Osteocyte (in vitro differentiated cells): Measurements from ENCODE around the gene EIF2S3. TPM values are rescaled to one million over a fixed set of nuclear protein-coding genes. Genes with fewer than 3 reads are reported as not detected.

Experiments used
- DNase-seq: peaks from one replicate; pipeline ENCODE4 v3.0.0; 2021; ENCODE audit warnings: mixed read lengths; ENCODE audit not compliant: unreplicated experiment; ENCODE audit errors: extremely low spot score
- H3K27ac Mint-ChIP-seq: one replicate; pipeline ENCODE4 v1.8.0; 2021; ENCODE audit warnings: mild to moderate bottlenecking, mixed read lengths; ENCODE audit not compliant: unreplicated experiment
- H3K27me3 Mint-ChIP-seq: one replicate; pipeline ENCODE4 v1.8.0; 2021; ENCODE audit warnings: mixed read lengths; ENCODE audit not compliant: unreplicated experiment
- H3K36me3 Mint-ChIP-seq: one replicate; pipeline ENCODE4 v1.8.0; 2021; ENCODE audit warnings: mixed read lengths; ENCODE audit not compliant: unreplicated experiment
- H3K4me1 Mint-ChIP-seq: one replicate; pipeline ENCODE4 v1.8.0; 2021; ENCODE audit warnings: mixed read lengths; ENCODE audit not compliant: unreplicated experiment
- H3K4me3 Mint-ChIP-seq: one replicate; pipeline ENCODE4 v1.8.0; 2021; ENCODE audit warnings: mild to moderate bottlenecking, moderate library complexity, mixed read lengths; ENCODE audit not compliant: unreplicated experiment
- H3K9me3 Mint-ChIP-seq: one replicate; pipeline ENCODE4 v1.8.0; 2021; ENCODE audit warnings: mixed read lengths; ENCODE audit not compliant: unreplicated experiment
- CTCF ChIP-seq: fragments of 200-600 bp; sonication (generic); IDR thresholded peaks from 2 replicates; pipeline ENCODE4 v1.5.0; 2021; ENCODE audit warnings: antibody characterized with exemption, mild to moderate bottlenecking, moderate library complexity
- total RNA-seq: library from RNA; stranded (reverse); gene quantifications from 2 replicates; pipeline ENCODE4 v1.2.1, GENCODE V29; 2021

EIF2S3 gene
- total RNA-seq, 1 donor from 2014 or later = 360 TPM

DNA sequence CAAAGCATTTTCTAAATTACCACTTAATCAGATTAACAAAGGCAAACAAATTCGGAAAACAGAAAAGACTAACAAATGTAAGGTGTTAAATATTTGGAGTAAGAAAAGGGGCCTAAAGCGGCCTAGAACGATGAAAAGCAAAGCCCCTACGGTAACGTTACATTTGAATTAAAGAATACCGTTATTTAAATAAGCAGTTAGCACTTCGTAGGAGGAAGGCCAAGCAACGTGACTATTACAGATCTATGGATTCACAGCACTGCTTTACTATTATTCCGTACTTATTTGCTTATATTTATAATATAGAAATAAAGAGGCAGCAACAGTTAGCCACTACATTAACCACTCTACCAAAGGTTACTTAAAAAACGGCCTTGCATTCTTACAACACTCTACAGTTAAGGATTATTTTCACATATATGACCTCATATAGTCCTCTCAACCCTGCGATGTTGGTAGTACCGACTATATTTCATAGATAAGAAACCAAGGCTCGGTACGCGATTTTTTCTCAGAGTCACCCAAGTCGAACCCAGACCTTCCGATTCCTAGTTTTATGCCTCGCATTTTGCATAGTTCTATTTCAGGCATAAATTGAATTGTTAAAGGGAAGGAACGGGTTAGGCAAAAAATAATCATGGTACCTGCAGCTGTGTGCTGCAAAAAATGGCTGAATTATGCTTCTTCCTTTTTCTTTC is 30.6 kb upstream of the EIF2S3 start:
- no peak for TF ChIP-seq CTCF
- DNase-seq = no peak
- H3K9me3 Mint-ChIP-seq = no peaks in the 10 kb centered on the region
- H3K36me3 Mint-ChIP-seq = peaks cover 8% of the 10 kb centered on the region
- H3K4me3 Mint-ChIP-seq = peak overlapping the region; percentile 90
- no peaks in the 10 kb centered on the region for H3K27me3 Mint-ChIP-seq
- H3K27ac Mint-ChIP-seq = peak overlapping the region; percentile 88
- H3K4me1 Mint-ChIP-seq = peaks cover 45% of the 10 kb centered on the region

GRCh38 chrX:24024819-24025740 is 29.7 kb upstream of the EIF2S3 start:
- H3K9me3 Mint-ChIP-seq = no peaks in the 10 kb centered on the region

DNA sequence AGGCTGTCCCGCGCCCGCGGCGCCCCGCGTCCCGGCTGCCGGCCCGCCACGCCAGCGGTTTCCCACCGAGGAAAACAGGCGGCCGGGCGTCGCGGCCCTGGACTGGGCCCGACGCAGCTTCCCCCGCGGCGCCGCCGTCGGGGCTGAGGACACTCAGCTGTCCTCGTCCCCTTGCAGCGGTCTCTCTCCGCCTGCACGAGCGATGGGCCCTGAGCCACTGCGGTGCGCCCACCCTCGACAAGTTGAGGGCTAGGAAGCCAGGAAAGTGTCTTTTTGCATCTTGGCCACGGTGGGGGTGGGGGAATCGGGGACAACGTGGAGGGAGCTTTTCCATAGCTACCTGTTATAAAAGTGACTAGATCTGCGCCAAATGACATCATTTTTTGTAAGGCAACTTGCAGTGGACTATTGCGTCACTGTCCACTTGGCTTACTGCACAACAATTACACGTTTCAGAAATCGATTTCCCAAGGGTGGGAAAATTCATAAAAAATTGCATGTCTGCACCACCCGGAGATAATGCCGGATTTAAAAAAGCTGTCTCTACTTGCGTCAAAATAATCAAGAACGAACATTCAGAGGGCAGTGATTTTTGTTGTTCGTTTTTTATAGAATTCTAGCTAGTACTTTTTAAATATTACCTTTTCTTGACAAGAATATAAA is 28.9 kb upstream of the EIF2S3 start:
- Mint-ChIP-seq H3K9me3 (no peaks in the 10 kb centered on the region), H3K4me3 (peak overlapping the region; percentile 81), H3K36me3 (peaks cover 8% of the 10 kb centered on the region), H3K27ac (peak overlapping the region; percentile 96), H3K27me3 (no peaks in the 10 kb centered on the region), H3K4me1 (peaks cover 30% of the 10 kb centered on the region)
- no peak for DNase-seq
- no peak for TF ChIP-seq CTCF

More at GRCh38 chrX:24024819-24025740, 29.7 kb upstream of the EIF2S3 start:
- no peaks in the 10 kb centered on the region for H3K27me3 Mint-ChIP-seq
- peak; percentile 98 for DNase-seq
- peak; percentile 42 for TF ChIP-seq CTCF
- peak overlapping the region; percentile 88 for H3K27ac Mint-ChIP-seq
- peak overlapping the region; percentile 90 for H3K4me3 Mint-ChIP-seq
- peaks cover 37% of the 10 kb centered on the region for H3K4me1 Mint-ChIP-seq
- H3K36me3 Mint-ChIP-seq = peaks cover 8% of the 10 kb centered on the region

DNA sequence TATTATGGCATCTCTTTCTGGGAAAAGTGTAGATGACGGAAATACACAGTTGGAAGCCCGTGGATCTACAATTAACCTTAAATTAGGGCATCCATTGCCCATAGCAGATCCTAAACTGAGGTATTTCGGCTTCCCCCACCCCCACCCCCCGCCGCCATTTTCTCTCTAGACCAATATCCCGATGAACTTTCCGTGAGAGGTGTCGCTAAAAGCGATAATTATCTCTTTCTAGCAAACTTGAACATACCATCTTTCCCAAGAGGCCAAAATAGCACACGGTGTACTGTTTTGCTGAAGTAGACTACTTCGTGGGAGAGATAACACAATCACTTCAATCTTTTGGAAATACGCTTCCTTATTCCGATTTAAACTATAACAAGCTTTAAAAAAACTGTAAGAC is 28.3 kb upstream of the EIF2S3 start:
- H3K36me3 Mint-ChIP-seq = peaks cover 7% of the 10 kb centered on the region
- peak overlapping the region; percentile 81 for H3K4me3 Mint-ChIP-seq
- peaks cover 24% of the 10 kb centered on the region for H3K4me1 Mint-ChIP-seq
- H3K27ac Mint-ChIP-seq = peak overlapping the region; percentile 96
- peak; percentile 19 for DNase-seq
- no peaks in the 10 kb centered on the region for H3K27me3 Mint-ChIP-seq
- H3K9me3 Mint-ChIP-seq = no peaks in the 10 kb centered on the region
- TF ChIP-seq CTCF = no peak
